ENCODE measurements around the gene PDE4B.

GRCh38 chr1:66275083-66275482 is 482.4 kb downstream of the PDE4B start:
- TF ChIP-seq CTCF (IDR thresholded peaks at IDR 0.05) (no peak), POLR2A (IDR thresholded peaks at IDR 0.05) (no peak)

All from heart left ventricle (tissue), 13 donors.